G401 (cell line): ENCODE measurements around the gene KRTAP10-1. TPM values are rescaled to one million over a fixed set of nuclear protein-coding genes. Genes with fewer than 3 reads are reported as not detected.

Source experiments
- DNase-seq: peaks from one replicate; pipeline ENCODE4 v3.0.0-alpha.2; 2015; ENCODE audit warnings: low spot score
- in situ Hi-C: cut with HindIII; loops from 2 replicates; pipeline ENCODE4 v1.10.0; 2016; ENCODE audit warnings: low sequenced_read_pairs, mixed read lengths
- total RNA-seq: library from RNA; depleted of rRNA; stranded (reverse); fragments of >200 nt; shearing (Covaris generic); gene quantifications from 2 replicates; pipeline ENCODE4 v1.2.3, GENCODE V29; 2014

The KRTAP10-1 gene
- total RNA-seq, 1 experiment from 2014 or later = not detected

DNA sequence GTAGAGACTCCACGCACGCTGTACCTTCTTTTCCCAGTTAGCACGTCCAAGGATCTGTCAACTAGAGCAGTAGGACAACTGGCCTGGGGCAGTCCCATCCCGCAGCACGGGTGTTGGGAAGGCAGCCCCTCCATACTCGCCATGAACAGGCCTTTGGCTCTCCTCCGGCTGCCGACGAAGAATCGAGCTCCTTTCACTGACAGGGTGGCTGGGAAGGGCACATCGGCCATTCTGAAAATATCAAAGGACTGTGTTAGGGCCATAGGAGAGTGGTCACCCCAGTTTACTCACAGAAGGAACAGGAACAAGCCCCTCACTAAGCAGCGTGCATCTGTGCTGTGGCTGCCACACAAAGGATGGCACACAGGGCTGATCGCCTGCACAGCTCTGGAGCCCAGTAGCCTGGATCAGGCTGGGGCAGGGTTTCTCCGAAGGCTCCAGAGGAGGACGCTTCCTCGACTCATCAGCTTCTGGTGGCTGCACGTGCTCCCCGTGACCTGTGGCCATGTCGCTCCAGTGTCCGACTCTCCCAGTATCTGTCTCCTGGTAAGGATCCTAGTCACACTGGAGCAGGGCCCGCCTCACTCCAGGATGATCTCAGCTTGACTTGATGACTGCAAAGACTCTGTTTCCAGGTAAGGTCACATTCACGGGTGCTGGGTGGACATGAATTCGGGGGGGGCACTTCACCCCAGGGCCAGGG, 8.9 kb downstream of the KRTAP10-1 start:
- no peak for DNase-seq
- in situ Hi-C loops = no loop called here

DNA sequence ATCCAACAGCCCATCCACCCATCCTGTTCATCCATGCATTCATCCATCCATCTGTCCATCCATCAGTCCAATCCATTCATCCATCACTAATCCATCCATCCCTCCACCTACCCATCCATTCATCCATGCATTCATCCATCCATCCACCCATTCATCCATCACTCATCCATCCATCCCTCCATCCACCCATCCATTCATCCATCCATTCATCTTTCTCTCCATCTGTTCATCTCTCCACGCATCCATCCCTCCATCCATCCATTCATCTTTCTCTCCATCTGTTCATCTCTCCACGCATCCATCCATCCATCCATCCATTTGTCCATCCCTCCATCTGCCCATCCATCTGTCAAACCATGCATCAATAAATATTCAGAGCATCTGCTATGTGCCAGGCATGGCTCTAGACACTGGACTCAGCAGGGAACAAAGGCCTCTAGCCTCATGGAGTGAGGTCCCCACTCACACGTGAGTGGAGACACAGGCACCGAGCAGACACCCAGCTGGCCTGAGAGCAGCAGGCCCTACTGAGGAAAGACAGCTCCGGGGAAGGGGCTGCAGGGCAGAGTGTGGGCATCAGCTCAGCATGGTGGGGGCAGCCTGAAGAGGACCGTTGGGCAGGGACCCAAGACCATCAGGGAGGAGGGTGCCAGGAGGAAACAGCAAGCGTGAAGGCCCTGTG, 9.6 kb downstream of the KRTAP10-1 start:
- in situ Hi-C loops = no loop called here
- no peak for DNase-seq

DNA sequence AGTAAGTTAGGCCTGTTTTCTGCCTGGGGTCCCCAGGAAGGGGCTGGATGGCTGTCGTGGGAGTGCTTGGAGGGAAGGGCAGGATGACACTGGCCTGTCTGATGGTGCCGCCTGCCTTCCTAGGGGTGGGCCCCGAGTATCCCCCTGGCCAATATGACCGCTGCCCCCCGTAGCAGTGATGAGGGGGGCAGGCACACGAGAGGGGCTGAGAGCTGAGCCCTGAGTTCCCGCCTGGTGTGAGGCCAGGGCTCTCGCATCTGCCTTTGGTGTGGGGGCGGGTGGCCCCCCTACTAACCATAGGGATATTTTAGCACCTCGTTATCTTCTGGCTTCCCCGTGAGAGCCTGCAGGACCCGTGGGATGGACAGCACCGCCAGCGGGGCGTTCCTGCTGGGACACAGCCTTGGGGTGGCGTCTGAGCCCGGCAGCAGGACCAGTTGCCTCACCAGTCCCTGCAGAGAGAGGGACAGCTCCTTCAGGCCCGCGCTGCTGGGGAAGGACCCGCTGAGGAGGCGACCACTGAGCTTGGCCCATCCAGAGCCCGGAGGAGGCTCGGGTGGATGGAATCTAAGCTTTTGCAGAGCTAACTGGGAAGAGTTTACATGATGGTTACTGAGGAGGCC, 10.4 kb downstream of the KRTAP10-1 start:
- in situ Hi-C loops = no loop called here
- no peak for DNase-seq

DNA sequence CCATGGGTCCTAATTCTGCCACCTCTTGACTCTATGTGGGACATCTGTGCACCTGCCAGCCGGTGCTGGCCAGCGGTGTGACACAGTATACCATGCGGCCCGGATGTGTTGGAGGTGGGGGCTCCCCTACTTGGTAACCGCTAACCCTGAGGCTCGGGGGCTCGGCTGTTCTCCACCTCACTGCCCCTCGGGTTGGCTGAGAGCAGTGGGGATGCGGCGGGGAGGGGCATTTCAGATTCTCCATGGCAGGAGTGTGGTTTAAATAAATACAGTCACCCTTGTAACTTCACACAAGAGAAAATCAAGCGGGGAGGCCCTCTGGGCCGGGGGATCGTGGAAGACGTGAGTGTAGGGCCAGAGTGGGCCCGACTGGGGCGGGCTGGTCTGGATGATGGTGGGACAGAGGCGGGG, 11.0 kb downstream of the KRTAP10-1 start:
- no peak for DNase-seq
- in situ Hi-C loops = no loop called here

DNA sequence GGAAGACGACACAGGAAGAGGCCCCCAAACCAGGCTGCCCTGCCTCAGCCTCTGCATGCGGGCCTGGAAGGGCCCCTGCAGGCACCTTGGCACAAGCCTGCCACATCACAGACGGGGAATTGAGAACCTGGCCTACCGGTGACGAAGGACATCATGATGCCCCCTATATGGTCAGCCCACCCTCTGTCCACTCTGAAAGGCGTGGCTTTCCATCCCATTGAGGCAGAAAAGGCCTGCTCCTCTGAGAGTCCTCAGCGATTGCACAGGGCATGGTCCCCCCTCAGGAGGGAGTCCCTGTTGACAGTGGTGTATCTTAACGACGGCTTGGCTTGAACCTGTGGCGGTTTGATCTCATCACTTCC, 11.4 kb downstream of the KRTAP10-1 start:
- no peak for DNase-seq
- in situ Hi-C loops = no loop called here

DNA sequence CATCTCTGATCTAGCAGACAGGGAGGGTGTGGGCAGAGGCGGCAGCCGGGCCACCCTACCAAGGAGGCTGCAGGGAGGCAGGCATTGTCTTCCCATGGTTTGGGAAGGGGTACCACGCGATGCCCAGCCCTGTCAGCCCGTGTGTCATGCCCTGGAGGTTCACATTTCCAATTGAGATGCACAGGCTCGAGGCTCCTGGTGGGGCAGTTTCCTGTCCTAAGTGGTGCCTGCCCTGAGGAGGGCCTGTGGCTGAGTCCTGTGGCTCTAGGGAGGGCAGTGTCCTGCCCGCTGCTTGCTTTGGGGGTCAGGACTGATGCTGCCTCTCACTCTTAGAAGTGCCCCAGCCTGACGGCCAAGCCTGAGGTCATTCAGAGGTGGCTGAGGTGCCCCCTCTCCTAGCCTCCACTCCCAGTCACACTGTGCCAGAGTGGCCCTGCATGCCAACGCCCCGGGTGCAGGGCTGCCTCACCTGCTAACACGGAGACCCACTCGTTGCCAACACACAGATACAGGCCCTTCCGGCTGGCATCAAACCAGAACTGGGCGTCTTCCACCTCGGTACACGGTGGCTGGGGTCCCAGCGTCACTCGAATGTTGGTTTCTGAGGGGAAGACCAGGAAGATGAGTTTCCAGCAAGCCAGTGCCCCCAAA, 11.9 kb downstream of the KRTAP10-1 start:
- in situ Hi-C loops = no loop called here
- DNase-seq = no peak

DNA sequence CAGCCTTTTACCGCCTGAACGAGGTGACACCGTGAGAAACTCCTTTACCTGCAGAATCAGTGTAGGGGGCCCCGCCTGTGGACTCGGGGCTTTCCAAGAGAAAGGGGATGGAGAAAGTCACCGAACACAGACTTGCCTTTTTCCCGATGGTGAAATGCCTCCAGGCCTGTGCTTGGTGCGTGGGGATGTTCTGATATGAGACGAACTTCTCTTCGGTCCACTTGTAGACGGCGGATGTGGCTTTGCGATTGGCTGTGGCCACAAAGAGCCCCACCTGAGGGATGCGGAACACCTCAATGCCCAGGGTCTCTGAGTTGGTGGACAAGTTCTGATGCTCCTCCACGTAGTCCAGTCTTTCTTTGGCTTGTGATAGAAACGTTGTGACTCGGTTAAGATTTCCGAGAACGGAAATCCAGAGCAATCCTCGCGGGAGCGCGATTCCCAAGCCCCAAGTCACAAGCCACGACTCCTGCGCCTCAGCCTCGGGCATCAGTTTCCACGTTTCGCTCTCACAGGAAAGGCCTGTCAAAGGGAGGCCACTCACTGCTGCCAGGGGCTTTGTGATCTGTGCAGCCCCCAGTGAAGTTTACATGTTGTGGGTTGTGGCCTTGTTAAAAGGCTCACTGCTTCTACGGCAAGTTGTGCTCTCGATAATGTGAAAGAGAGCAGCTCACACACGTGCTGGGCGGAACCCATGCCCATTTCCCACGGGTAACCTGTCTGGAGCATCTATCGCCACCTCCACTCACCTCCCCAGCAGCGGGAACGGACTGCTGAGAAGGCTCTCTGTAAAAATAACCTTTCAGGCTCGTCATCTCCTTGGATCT, 12.6 kb downstream of the KRTAP10-1 start:
- DNase-seq = no peak
- in situ Hi-C loops = no loop called here

DNA sequence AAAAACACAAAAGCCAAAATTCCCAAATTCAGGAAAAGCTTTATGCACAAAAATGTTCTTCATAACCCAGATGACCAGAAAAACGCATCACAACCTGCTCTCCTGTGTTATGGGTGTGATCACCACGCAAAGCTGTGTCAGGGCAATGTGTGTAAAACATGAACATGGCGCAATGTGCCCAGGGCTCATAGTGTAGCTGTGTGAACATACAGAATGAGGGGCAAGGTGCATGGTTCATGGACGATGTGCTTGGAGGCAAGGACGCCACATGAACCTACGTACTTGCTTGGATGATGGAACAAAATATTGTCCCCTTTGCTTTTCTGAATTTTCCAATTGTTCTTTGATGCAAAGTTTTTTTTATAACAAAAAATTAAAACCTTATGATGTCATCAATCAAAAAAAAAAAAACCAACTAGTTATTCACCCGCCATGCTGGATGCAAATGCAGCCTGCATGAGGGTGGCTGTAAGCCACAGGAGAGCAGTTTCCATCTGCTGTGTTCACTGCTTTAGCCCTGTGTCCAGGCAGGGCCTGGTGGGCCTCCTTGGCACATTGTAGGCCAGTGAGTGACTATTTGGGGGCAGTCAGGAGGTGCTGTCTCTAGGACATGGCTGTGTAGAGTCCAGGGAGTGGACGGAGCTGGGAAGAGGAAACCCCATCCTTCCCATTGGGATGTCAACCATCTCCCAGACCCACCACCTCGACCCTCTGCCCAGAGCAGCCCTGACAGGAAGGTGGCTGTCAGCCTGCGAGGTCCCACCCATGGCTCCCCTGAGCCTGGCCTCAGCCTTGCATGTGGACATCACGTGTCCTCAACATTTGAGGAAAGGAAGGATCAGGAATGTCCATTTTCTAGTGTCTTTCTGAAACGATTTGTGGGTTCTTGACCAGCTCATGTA, 13.6 kb downstream of the KRTAP10-1 start:
- in situ Hi-C loops = no loop called here
- DNase-seq = no peak

DNA sequence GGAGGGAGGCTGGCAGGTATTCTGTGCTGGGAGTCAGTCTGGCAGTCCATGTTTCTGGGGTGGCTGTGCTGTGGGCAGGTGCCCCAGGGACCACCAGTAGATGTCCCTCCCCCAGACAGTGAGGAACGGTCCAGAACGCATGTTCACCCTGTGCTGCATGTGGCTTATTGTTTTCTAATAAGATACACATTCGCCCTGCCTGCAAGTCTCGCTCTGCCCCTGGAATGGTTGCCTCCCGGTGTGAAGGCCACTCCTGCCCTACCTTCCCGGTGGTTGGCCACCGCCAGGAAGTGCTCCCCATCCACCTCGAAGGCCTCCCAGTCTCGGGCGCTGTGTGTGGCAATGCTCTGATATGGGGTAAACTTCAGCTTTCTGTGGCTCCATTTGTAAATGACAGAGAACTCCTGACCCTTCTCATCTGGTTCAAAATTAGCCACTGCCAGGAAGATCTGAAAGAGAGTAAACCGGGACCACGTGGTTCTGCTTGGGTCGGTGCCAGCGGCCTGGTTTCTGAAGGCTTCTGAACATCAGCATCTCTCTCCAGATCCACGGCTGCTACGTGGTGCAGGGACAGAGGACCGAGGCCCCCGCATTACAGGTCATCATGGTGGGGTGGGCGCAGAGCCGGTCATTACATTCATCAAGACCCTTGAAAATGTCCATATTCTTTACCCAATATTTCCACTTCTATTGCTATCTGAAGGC, 14.5 kb downstream of the KRTAP10-1 start:
- DNase-seq = no peak
- in situ Hi-C loops = no loop called here

DNA sequence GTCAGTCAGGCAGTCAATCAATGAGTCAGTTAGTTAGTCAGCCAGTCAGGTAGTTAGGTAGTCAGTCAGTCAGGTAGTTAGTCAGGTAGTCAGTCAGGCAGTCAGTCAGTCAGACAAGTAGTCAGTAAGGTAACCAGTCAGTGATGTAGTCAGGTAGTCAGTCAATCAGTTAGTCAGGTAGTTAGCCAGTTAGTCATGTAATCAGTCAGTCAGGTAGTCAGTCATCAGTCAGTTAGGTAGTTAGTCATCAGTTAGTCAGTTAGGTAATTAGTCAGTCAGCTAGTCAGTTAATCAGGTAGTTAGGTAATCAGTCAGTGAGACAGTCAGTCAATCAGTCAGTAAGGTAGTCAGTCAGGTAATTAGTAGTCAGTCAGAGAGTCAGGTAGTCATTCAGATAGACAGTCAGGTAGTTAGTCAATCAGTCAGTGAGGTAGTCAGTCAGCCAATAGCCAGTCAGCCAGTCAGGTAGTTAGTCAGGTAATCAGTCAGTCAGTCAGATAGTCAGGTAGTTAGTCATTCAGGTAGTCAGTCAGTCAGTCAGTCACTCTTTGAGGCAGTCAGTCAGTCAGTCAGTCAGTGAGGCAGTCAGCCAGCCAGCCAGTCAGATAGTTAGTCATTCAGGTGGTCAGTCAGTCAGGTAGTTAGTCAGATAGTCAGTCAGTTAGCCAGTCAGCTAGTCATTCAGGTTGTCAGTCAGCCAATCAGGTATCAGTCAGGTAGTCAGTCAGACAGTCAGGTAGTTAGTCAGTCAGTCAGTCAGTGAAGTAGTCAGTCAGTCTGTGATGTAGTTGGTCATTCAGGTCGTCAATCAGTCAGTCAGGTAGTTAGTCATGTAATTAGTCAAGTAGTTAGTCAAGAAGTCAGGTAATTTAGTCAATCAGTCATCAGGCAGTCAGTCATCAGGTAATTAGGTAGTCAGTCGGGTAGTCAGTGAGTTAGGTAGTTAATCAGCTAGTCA, 15.3 kb downstream of the KRTAP10-1 start:
- in situ Hi-C loops = no loop called here
- no peak for DNase-seq

DNA sequence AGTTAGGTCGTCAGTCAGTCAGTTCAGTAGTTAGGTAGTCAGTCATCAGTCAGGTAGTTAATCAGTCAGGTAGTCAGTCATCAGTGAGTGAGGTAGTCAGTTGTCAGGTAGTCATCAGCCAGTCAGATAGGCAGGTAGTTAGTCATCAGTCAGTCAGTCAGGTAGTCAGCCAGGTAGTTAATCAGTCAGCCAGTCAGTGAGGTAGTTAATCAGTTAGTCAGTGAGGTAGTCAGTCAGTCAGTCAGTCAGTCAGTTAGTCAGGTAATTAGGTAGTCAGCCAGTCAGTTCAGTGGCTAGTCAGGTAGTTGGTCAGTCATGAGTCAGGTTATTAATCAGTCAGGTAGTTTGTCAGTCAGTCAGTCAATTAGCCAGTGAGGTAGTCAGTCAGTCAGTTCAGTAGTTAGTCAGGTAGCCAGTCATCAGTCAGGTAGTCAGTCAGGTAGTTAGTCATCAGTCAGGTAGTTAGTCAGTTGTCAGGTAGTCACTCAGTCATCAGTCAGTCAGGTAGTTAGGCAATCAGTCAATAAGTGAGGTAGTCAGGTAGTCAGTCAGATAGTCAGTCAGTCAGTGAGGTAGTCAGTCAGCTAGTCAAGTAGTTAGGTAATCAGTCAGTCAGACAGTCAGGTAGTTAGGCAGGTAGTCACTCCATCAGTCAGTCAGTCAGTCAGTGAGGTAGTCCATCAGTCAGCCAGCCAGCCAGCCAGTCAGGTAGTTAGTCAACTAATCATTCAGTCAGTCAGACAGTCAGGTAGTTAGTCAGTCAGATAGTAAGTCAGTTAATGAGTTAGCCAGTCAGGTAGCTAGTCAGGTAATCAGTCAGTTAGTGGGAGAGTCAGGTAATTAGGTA, 16.2 kb downstream of the KRTAP10-1 start:
- in situ Hi-C loops = no loop called here
- DNase-seq = no peak

DNA sequence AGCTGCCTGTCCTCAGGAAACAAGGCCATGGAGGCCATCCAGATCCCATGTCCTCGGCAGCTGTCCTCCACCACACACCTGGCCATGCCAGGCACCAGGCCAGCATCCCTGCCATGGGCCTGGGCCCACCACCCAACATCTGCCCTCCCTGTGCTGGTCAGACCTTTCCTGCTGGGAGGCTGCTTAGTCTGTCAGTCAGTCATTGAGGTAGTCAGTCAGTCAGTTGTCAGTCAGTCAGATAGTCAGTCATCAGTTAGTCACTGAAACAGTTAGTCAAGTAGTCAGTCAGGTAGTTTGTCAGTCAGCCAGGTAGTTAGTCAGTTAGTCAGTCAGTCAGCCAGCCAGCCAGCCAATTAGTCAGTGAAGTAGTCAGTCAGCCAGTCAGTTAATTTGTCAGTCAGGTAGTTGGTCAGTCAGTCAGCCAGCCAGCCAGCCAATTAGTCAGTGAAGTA, 17.2 kb downstream of the KRTAP10-1 start:
- in situ Hi-C loops = no loop called here
- no peak for DNase-seq

DNA sequence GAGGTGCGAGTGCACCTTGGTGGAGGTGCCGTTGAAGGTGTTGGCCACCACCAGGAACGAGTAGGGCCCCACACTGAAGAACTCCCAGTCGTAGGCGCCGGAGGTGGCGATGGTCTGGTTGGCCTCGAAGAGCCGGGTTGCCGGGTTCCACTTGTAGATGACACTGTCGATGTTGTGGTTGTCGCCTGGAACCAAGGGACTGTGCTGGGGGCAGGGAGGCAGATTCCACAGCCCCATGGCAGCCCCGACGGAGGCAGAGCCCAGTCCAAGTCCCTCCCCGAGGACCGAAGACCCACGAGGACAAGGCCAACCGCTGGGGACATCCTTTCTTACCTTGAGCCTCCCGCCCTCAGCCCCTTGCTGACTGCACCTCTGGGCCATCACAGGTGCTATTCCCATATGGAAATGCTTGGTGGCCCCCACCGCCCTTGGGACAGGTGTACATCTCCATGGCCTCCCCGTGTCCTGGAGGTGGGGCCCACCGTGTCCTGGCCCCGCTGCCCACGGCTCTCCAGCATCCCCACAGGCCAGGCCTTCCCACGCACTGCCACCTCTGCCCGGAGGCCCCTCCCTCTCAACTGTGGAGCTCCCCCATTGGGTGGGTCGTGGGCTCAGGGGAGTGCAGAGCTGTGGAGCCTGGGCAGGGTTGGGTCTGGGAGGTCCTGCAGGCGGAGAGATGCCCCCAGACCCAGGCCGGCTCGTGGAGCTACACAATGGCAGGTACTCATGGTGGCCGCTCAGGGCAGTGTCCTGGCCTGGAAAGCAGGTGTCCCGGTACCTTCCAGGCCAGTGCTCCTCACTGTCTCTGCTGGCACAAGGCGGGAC, 17.9 kb downstream of the KRTAP10-1 start:
- no peak for DNase-seq
- in situ Hi-C loops = no loop called here

DNA sequence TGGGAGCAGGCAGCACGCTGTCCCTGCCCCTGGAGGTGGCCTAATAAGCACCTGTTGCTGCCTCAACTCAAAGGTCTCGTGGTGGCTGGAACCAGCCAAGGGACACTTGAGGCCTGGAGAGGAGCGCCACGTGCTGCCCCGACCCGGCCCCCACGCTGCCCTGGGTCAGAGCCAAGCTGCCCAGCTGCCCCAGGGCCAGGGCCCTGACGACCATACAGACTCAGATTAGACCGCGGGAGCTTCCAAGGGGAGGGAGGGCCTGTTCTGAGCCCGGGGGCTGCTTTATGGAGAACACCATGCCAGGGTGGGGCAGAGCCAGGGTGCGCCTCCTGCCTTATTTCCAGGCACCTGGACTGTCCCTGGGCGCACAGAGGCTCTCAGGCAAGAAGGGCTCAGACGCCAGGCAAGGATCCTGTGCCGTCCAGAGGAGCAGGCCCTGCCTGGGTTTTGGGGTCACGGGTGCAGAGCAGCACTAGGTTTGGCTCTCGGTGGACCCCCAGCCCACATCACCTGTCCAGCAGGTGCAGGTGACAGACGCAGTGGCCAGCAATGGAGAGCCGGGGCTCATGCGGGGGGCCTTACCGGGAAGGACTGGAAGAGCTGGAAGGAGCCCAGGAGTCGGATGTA, 18.6 kb downstream of the KRTAP10-1 start:
- DNase-seq = no peak
- in situ Hi-C loops = no loop called here
